SHP77 treated with DMSO at 0.1 percent for 48 hours (cell line): ENCODE results near the gene ISOC2.
"Not testable (repeated sequence)": the region's sequence is repeated elsewhere in the genome, so short reads cannot be mapped to it uniquely, and the experiment has no call there.

Experiments used
- DNase-seq: peaks from one replicate; lab custom pipeline; 2025; lab: John Stamatoyannopoulos, UW

Gene ISOC2

DNA sequence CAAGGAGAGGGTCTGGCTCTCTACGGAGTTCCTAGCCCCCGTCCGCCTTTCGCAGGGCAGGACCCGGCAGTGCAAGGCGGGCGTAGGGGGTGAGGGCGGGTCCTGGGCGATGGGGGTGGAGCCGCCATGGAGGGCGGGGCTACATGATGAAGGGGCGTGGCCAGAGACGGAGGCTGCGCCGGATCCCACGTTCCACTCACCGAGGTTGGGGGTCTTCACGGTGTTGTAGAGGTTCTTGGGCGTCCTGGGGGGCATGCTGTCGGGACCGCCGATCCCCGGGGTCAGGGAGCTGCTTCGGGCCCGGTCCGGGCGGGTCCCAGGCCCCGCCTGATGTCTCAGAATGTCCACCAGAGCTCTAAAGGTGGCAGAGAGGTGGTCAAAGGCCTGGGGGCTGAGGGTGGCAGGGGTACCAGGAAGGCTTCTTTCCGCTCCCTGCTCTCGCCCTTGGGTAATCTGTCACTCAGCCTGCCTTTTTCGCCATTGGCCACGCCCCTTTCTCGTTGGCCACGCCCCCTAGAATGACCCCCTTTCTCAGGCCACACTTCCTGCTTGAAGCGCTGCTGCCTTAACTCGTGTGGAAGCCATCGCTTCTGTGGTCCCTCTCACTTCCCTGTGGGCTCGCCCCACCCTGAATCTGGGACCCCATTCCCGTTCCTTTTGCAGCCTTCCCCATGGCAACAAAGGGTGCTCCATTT lies 20.9 kb downstream of the ISOC2 start:
- DNase-seq, result no peak

DNA sequence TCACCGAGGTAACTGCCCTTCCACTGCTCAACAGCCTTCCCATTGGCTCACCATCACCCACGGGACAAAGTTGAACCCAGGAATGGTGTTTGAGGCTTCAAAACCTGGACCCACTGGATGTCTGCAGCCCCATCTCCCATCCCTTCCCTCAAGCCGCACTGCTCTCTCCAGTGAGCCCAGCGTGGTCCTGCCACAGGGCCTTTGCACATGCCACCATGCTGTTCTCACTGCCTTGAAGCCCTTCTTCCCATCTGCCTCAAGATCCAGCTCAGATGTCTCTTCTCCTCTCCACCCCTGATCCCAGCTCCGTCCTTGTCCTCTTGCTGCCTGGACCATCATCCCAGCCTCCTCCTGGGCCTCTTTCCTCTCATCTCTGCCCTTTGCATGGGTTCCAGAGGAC lies 22.4 kb downstream of the ISOC2 start:
- no peak for DNase-seq

- no peak for DNase-seq
Observed at GRCh38 chr19:55437410-55437809, 24.0 kb downstream of the ISOC2 start.

GRCh38 chr19:55436847-55437246 lies 24.6 kb downstream of the ISOC2 start:
- DNase-seq, result no peak

DNA sequence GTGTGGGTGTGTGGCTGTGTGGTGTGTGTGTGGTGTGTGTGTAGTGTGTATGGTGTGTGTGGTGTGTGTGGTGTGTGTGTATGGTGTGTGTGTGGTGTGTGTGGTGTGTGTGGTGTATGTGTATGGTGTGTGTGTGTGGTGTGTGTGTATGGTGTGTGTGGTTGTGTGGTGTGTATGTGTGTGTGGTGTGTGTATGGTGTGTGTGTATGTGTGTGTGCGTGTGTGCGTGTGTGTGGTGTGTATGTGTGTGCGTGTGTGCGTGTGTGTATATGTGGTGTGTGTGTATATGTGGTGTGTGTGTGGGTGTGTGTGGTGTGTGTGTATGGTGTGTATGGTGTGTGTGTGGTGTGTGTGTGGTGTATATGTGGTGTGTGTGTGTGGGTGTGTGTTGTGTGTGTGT lies 26.4 kb downstream of the ISOC2 start:
- DNase-seq, result no peak

GRCh38 chr19:55434356-55434919 lies 27.0 kb downstream of the ISOC2 start:
- no peak for DNase-seq

GRCh38 chr19:55433292-55433691 lies 28.1 kb downstream of the ISOC2 start:
- DNase-seq, result no peak

- no peak for DNase-seq
Observed at GRCh38 chr19:55432241-55432959, 29.0 kb downstream of the ISOC2 start.

GRCh38 chr19:55431183-55431582 lies 30.3 kb downstream of the ISOC2 start:
- no peak for DNase-seq

DNA sequence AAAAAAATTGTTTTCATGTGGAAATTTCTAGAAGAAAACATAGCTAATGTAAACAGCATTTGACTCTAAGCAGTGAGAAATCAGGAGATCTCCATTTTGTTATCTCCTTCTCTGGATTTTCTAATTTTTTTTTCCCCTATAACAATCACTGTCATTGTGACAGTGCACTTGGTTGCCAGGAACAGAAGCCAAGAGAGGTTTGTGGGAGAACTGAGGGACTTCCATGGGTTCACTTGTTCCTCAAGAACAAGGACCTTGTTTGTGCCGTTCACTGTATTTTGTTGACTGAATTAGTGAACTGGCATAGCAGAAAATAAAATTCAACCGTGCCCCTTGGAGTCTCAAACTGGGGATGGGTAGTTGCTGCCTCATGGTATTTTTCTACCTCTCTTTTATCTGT lies 35.4 kb downstream of the ISOC2 start:
- DNase-seq, result no peak

GRCh38 chr19:55424518-55424917 lies 36.9 kb downstream of the ISOC2 start:
- no peak for DNase-seq

DNA sequence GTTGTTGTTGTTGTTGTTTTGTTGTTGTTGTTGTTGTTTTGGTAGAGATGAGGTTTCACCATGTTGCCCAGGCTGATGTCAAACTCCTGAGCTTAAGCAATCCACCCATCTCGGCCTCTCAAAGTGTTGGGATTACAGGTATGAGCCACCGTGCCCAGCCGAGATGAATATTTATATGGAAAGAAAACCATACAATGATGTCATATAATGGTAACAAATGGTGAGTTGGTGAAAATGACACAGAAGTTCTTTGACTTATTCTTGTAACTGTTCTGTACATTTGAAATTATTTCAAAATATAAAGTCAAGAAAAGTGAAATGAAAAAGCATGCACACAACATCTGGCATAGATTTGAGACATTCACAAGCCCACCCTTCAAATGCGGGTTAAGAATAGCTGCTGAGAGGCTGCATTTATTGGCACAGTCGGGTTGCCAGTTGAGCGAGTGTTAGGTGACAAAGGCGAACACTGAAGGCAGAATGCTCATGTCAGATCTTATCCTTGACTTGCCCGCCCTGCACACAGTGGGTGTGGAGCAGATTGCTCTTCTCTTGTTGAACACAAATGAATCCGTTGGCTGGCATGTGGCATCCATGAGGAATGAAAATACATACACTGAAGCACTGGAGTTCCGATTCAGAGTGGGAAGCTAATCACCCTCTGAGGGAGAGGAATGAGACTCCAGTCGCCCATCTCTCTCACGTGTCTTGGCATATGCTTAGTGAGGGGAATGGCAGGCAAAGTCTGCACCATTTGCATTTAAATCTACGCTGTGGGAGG lies 38.0 kb downstream of the ISOC2 start:
- DNase-seq, result no peak

DNA sequence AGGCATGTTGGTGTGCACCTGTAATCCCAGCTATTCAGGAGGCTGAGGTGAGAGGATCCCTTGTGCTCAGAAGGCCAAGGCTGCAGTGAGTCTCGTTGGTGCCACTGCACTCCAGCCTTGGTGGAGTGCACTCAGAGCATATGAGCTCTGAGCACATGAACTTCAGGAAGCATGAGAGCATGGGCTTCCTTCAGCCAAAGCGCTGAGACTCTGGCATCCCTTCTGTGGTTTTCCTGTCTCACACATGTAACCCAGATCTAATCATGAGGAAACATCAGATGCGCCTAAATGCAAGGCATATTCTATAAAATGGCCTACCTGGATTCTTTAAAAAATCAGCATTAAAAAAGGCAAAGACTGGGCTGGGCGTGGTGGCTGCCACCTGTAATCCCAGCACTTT lies 40.2 kb downstream of the ISOC2 start:
- DNase-seq, result not testable (repeated sequence)

- DNase-seq, result no peak
Observed at GRCh38 chr19:55419624-55420236, 41.7 kb downstream of the ISOC2 start.

GRCh38 chr19:55419103-55419502 lies 42.3 kb downstream of the ISOC2 start:
- no peak for DNase-seq

- no peak for DNase-seq
Observed at GRCh38 chr19:55418185-55418584, 43.3 kb downstream of the ISOC2 start.

- no peak for DNase-seq
Observed at GRCh38 chr19:55410168-55410567, 51.3 kb downstream of the ISOC2 start.

- not testable (repeated sequence) for DNase-seq
Observed at GRCh38 chr19:55409179-55409578, 52.3 kb downstream of the ISOC2 start.

- DNase-seq, result no peak
Observed at GRCh38 chr19:55408533-55408872, 52.9 kb downstream of the ISOC2 start.

- DNase-seq, result peak; percentile 97
Observed at GRCh38 chr19:55407800-55408532, 53.5 kb downstream of the ISOC2 start.

DNA sequence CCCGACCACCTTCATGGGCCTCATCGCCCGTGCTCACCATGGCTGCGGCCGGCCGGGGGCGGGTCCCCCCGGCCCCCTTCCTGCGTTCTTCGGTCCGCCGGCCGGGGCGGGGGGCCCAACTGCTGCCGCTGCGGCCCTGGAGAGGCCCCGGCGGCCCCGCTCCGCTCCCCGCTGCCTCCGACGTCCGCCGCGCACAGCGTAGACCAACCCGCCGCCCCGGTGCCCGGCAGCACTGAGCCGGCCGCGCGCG lies 54.0 kb downstream of the ISOC2 start, which contains the start of gene UBE2S:
UBE2S (minus strand) TSS at position 239 of the 250 bp plus-strand sequence; CDS start at position 40, 199 bp downstream.
- not testable (repeated sequence) for DNase-seq
